Measurements from ENCODE around the gene KIFC3.
A peak's percentile ranks its signal among the peaks of the same experiment; 100 is the strongest.
"Not testable (repeated sequence)": the region's sequence is repeated elsewhere in the genome, so short reads cannot be mapped to it uniquely, and the experiment has no call there.

KIFC3 gene

GRCh38 chr16:57721356-57722209 is 80.7 kb downstream of the KIFC3 start:
- no peak for DNase-seq (ENCODE audit: low spot score)

- DNase-seq (ENCODE audit: low spot score): peak; percentile 72
Measured at GRCh38 chr16:57720142-57720575, 82.1 kb downstream of the KIFC3 start.

- DNase-seq (ENCODE audit: low spot score): no peak
Measured at GRCh38 chr16:57714047-57714446, 88.2 kb downstream of the KIFC3 start.

DNA sequence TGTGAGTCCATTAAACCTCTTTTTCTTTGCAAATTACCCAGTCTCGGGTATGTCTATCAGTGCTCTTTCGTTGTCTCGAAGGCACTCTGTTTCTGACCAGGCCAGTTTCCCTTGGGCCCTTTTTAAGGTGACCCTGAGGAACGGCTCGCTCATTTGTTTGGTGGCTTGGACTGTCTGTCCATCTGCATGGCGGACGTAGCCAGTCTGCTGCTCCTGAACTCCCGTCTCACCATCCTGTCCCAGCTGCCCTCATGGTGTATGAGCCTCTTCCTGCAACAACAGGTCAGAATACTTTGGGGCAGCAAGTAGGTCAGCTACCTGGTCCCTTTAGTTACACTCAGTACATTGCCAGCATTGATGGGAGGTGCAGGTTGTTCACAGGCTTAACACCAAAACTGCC is 88.7 kb downstream of the KIFC3 start:
- DNase-seq (ENCODE audit: low spot score): no peak

GRCh38 chr16:57712569-57712968 is 89.7 kb downstream of the KIFC3 start:
- not testable (repeated sequence) for DNase-seq (ENCODE audit: low spot score)

DNA sequence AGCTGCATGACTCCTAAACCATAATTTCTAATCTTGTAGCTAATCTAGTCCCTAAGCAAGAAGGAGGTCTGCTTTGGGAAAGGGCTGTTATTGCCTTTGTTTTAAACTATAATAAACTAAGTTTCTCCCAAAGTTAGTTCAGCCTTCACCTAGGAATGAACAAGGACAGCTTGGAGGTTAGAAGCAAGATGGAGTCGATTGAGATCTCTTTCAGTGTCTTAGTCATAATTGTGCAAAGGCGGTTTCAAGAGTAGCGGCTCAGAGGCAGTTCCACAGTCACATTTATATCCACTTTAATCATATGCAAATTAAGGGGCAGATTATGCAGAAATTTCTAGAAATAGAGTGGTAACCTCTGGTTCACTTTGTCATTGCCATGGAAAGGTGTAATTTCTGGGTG is 90.3 kb downstream of the KIFC3 start:
- no peak for DNase-seq (ENCODE audit: low spot score)

GRCh38 chr16:57711346-57711745 is 90.9 kb downstream of the KIFC3 start:
- DNase-seq (ENCODE audit: low spot score): no peak

DNA sequence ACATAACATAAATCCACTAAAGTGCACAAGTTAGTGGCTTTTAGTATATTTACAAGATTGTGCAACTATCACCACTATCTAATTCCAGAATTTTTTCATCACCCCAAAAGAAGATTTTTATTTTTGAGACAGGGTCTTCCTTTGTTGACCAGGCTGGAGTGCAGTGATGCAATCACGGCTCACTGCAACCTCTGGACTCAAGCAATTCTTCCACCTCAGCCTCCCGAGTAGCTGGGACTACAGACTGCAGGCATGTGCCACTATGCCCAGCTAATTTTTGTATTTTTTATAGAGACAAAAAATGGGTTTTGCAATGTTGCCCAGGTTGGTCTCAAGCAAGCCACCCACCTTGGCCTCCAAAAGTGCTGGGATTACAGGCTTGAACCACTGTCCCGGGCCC is 92.6 kb downstream of the KIFC3 start:
- no peak for DNase-seq (ENCODE audit: low spot score)

Data from HuH-7 (cell line).